ENCODE measurements around the gene MIOX.

DNA sequence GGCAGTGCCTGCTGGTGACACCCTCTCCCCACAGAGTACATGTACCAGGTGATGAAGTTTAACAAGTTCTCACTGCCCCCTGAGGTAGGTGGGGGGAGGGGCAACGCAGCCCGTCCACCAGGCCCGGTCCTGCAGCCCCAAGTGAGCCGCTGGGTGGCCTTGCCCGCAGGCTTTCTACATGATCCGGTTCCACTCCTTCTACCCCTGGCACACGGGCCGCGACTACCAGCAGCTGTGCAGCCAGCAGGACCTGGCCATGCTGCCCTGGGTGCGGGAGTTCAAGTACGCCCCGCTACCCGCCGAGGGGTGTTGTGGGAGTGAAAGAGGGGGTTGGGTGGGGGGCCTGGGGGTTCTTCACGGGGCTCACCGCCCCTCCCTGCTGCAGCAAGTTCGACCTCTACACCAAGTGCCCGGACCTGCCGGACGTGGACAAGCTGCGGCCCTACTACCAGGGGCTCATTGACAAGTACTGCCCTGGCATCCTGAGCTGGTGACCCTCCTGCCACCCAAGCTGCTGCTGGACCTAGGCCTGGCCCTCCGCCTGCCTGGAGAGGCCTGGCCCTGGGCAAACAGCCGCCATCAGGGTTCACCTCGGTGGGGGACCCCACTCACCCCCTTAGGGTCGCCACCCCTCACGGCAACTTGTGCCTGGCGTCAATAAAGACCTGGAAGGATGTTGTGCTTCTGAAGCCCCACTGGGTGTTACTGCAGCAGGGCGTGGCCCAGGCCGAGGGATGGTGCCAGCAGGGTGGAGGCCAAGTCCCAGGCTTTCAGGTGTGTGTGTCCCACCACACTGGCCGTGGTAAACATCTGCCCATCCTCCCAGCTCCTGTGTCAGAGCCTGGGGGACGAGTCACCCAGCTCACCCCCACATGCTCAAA lies 2.9 kb downstream of the MIOX start:
- TF ChIP-seq POLR2AphosphoS5 (IDR thresholded peaks at IDR 0.05) (no peak), POLR2A (IDR thresholded peaks at IDR 0.05) (no peak), EP300 (IDR thresholded peaks at IDR 0.05) (no peak)
- TF ChIP-seq, protein P1, sequence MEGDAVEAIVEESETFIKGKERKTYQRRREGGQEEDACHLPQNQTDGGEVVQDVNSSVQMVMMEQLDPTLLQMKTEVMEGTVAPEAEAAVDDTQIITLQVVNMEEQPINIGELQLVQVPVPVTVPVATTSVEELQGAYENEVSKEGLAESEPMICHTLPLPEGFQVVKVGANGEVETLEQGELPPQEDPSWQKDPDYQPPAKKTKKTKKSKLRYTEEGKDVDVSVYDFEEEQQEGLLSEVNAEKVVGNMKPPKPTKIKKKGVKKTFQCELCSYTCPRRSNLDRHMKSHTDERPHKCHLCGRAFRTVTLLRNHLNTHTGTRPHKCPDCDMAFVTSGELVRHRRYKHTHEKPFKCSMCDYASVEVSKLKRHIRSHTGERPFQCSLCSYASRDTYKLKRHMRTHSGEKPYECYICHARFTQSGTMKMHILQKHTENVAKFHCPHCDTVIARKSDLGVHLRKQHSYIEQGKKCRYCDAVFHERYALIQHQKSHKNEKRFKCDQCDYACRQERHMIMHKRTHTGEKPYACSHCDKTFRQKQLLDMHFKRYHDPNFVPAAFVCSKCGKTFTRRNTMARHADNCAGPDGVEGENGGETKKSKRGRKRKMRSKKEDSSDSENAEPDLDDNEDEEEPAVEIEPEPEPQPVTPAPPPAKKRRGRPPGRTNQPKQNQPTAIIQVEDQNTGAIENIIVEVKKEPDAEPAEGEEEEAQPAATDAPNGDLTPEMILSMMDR (IDR thresholded peaks at IDR 0.05): no peak
